ENCODE results near the gene AIFM2.

DNA sequence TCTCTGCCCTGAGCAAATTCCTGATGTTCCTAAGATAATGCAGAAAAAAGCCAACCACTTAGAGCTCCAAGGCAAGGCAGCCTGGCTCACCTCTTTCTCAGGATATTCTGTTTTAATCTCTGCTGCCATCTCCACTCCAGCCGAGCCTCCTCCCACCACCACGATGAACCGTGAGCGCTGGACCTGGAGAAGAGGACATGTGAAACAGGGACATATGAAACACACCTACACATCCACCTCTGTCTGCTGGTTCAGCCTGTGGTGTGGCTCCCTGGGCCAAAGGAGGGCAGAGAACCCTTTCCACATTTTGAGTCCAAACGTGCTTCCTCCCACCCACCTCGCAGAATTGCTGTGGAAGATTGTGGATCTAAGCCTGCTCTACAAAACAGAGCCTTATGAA, 12.2 kb downstream of the AIFM2 start:
- TF ChIP-seq EZH2 (IDR thresholded peaks at IDR 0.05; ENCODE audit: insufficient read depth, poor library complexity, severe bottlenecking) (no peak), EZH2phosphoT487 (IDR thresholded peaks at IDR 0.05; ENCODE audit: insufficient read depth, low read depth) (no peak)

Data from GM23248 (cell line).